Hematopoietic multipotent progenitor cell treated with erythropoietin and hydrocortisone succinate and interleukin-3 and kit ligand, for 15 days (in vitro differentiated cells): ENCODE data around the gene WRAP73.

Source experiments
- DNase-seq: peaks from one replicate; pipeline ENCODE4 v3.0.0-alpha.2; 2015; ENCODE audit warnings: low spot score

The WRAP73 gene

GRCh38 chr1:3668585-3669300 is 18.8 kb upstream of the WRAP73 start:
- no peak for DNase-seq

DNA sequence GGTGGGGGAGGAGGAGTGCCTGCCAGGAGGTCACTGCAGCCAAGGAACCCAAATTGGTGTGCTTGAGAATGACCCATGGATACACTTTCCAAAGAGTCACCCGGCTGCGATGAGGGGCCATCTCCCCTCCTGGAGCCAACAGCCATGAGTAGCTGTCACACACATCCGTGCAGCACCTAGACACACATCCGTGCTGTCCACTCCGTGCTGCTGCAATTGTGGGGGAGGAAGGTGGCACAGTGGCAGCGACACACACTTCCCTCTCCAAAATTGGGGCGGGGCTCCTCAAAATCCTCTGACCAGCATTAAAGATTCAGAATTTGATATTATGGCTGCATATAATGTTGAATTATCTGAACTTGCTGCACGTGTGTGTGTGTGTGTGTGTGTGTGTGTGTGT is 18.2 kb upstream of the WRAP73 start:
- no peak for DNase-seq

DNA sequence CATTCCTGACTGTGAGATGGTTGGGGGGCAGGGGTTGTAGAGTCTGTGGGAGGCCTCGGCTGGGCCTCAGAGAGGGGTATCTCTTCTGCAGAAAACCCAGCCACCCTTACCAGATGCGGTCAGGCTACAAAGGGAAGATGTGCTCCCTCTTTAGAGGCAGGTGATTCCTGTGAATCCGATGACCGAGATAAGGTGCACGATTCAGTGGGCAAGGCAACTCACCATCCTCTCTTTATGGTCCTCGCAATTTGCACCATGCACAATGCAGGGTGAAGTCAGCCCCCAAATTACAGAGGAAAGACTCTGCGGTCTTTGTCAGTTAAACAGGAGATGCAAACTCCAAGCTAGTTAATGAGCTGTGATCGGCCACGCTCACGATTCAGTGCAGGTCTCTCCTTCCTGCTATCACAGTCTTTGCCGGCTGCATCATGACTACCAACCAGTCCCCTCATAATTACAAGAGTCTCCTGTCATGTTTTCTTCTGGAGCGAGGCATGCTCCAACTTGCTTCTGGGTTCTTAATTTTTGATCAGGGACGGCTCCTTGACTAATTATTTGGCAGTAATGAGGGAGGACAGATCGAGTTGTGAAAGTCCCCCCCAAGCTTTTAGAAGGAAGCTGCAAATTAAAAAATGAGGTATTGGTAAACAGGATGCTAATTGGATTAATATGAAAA is 14.9 kb upstream of the WRAP73 start:
- DNase-seq, result no peak

- no peak for DNase-seq
Observed at GRCh38 chr1:3663999-3664699, 14.2 kb upstream of the WRAP73 start.

DNA sequence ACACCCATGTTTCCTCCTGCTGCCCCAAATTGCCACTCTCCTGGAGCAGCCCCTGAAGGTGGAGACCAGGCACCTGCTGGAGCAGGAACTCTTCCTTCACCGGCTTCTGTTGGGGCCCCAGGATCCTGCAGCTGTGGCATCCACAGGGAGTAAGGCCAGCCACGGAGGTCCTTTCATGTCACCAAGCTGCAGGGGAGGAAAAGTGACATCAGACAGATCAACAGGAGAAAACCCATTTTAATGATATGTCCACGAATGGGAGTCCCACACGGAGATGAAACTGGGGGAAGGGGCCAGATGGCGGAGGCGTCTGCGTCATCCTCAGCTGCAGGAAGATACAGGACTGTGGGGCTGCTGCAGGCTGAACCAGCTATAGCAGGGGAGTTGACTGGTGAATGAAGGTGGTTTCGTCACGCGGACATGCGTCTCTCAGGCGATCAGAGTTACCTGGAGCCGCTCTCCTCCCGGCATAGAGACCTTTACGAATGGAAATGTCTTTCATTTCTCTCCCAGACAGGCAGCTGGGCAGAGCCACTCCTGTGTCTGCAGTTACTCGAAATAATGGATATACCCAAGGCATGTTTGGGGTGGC is 12.3 kb upstream of the WRAP73 start:
- no peak for DNase-seq

GRCh38 chr1:3661631-3662030 is 11.7 kb upstream of the WRAP73 start:
- DNase-seq, result no peak

- DNase-seq, result no peak
Observed at GRCh38 chr1:3660704-3661103, 10.8 kb upstream of the WRAP73 start.

DNA sequence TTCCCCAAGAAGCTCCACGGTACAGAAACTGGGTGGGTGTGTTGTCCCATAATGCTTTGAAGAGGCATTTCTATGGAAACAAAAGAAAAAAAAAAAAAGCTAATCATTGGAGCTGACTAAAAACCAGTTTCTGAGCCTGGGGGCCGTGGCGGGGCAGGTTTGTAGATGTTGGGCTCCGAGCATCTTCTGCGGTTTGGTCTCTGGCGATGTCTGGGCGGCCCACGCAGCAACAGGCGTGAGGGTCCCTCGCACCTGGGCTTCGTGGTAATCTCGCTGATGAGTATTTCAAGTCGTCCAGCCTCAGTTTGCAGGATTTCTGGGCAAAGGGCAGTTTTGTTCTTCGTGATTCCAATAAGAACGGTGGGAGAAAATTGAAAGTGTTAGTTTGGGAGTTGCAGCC is 9.2 kb upstream of the WRAP73 start:
- no peak for DNase-seq

DNA sequence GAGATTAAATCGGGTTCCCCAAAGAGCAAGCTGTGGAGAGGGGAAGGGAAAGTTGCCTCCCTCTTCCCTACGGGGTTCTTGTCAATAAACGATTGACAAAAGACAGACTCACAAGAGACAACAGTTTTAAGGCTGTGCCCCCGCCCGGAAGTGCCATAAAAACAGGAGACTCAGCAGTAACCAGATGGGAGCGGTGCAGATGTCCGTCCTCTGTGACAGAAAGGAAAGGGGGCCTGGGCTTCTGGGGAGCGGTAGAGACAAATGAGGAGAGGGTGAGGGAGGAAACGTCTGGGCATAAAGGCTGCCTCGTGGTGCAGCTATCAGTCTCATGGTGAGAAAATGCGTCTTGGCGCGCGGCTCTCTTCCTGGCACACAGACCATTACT is 8.3 kb upstream of the WRAP73 start:
- DNase-seq, result no peak

GRCh38 chr1:3657578-3658230 is 7.8 kb upstream of the WRAP73 start:
- no peak for DNase-seq

GRCh38 chr1:3657096-3657475 is 7.2 kb upstream of the WRAP73 start:
- no peak for DNase-seq

- no peak for DNase-seq
Observed at GRCh38 chr1:3656450-3657095, 6.7 kb upstream of the WRAP73 start.

DNA sequence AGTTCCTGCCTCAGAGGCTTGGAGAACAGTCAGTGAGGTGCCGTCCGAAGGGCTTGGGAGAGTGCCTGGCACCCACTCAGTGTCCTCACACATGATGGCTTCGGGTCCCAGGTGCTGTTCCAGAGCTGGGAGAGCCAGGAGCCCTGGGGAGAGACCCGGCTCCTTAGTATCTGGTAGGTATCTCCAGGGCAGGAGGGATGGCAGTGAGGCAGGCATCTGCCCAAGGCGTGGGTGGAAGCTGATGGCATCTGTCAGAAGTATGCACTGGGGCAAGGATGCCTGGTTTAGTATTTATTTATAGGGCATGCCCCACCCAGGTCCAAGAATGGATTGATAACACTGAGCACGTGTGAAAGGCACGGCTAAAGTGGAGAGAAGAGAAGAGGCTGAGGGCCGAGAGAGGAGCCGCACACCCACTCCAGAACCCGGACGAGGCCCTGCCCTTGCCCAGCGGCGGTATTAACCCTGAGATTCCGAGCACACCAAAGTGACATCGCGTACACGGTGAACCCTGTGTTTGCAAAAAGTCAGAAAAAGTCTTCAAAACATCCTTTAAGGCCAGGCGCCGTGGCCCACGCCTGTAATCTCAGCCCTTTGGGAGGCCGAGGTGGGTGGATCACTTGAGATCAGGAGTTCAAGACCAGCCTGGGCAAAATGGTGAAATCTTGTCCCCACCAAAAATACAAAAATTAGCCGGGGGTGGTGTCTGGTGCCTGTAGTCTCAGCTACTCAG is 4.8 kb upstream of the WRAP73 start:
- DNase-seq, result no peak

DNA sequence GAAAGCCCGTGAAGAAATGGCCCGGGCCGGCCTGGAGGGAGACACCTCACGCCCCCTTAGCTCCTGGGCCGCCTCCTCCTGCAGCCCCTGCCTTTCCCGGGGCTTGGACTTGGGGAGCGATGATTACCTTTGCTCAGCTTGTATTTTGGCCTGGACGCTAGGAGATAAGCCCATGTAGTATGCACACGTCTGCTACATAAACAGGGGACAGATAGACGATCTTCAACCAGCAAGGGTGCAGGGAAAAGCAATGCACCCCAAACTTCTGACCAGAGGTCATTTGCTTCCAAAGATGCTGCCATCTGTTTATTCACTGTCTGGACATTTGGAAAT is 3.3 kb upstream of the WRAP73 start:
- no peak for DNase-seq

DNA sequence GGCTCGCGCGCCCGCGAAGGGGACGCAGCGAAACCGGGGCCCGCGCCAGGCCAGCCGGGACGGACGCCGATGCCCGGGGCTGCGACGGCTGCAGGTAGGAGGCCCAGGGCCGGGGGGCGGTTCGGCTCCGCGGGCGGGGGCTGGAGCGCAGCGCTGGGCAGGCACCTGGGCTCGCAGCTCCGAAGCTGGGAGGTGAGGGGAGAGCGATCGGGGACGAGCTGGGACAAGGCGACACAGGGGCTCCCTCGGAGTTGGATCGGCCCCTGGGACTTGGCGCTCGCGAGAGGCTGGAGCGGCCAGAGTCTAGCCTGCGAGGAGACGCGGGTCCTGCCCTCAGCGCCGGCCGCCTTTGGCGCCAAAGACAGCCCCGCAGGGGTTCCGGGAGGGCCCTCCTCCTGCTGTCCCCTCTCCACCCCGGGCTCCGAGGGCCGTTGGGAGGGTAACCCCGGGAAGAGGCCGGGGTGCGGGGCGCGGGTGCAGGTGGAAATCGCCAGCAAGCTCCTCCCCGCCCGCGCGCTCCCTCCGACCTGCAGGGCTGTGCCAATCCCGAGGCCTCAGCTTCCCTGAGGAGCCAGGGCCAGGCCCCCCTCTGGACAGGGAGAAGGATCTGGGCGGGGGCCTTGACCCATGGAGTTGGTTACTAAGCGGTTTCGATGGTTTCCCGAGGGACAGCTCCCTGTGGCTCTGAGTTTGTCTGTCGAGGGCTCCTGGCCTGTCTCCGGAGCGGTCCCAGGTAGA is 2.8 kb upstream of the WRAP73 start:
- DNase-seq, result no peak

- DNase-seq, result no peak
Observed at GRCh38 chr1:3651930-3652547, 2.1 kb upstream of the WRAP73 start, which contains the start of gene TP73. TSS of gene TP73 (plus strand) at chr1:3652516. CDS start at chr1:3682366, 29,850 bp downstream.

DNA sequence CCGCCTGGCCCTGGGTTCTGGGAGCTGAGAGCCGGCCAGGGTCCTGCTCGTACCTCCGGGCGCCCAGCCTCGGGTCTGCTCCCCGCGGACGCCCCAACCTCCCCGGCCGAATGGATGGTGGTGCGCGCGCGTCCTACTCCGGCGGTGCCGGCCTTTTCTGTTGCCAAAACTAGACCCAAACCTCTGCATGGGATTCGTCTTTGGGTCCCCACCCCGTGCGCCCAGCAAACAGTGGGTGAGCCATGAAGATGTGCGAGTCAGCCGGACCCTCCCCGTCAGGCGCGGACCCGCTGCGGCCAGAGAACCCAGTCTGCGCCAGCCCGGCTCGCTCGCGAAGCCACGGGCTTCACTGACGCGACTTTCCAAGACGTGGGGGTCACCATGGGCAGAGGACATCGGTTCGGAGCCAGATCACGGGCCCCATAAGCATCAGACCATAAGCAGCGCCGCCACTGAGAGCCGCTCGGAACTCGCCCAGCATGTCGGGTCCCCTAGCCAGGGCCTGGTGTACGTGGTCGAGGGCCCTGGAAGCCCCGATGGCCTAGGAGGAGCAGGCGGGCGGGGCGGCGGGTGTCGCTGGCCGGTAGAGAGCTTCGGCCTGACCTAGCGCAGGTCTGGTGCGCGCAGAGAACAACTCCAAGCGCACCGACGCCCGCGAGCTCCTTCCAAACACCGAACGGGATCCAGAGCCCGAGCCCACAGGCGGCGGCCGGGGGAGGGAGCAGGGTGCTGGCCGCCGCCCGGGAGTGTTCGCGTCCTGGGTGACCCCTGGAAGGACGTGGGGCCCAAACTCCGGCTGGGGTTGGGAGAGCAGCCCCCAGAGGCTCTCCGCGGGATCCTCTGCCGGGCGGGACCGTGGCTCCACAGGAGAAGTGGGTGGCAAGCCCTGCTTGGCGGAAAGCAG is 1.4 kb upstream of the WRAP73 start:
- no peak for DNase-seq

DNA sequence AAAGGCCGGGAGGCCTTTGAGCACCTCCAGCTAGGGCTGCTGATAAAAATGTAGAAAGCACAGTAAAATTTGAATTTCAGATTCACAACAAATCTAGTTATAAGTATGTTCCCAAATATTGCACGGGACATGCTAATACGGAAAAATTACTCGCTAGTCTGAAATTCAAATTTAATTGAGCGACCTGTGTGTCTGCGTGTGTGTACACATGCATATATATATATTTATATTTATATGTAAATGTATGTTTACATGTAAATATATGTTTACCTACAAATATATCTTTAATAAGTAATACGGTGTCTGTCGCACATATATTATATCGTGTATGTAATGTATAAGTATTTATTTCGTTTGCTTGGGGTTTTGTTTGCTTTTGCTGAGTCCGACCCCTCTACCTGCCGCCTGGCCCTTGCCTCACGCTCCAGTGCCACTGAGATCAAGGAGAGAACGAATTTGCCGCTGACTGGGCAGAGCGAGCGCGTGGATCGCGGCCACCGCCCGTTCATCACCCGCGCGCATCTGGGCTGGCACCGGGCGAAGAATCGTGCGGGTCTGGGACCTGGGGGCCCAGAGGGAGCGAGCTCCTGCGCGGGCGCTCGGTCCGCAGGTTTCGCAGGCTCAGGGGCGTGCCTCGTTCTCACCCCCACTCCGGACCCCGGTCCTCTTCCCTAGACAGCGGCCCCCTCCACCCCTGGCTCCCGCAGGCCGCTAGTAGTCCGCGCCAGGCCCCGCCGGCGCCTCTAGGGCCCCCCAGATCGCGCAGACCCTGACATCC is 534 bp upstream of the WRAP73 start:
- DNase-seq, result no peak
